Measurements from ENCODE around the gene OTULIN. TPM values are rescaled to one million over a fixed set of nuclear protein-coding genes. Genes with fewer than 3 reads are reported as not detected.

The OTULIN gene
- total and polyA plus RNA-seq, 2 of the 8 experiments (the other 6 are each of a cell fraction or from before 2014, with no cell fraction given): 5.2 to 34.8 TPM

- no peak overlapping the region for H3K9ac ChIP-seq (replicated peaks in 1 of 4; ENCODE audit: extremely low read depth in 1 of 4, low read depth in 3 of 4, low read length in 3 of 4)
- FAIRE-seq (no peak), DNase-seq (ENCODE audit: low read depth in 1 of 2, low spot score in 2 of 2) (no peak)
- TF ChIP-seq ASH2L (IDR thresholded peaks at IDR 0.05; ENCODE audit: low read length) (no peak), SIN3A (conservative IDR thresholded peaks at IDR 0.05 in 1 of 2, IDR thresholded peaks at IDR 0.05 in 1 of 2; ENCODE audit: low read depth in 1 of 2, low read length in 2 of 2) (no peak), TAF1 (IDR thresholded peaks at IDR 0.05; ENCODE audit: low read depth, low read length) (no peak), RNF2 (IDR thresholded peaks at IDR 0.05; ENCODE audit: borderline replicate concordance, low read depth, low read length, missing control alignments, poor library complexity, severe bottlenecking) (no peak), KDM1A (IDR thresholded peaks at IDR 0.05; ENCODE audit: borderline replicate concordance, low read length) (no peak), HDAC6 (IDR thresholded peaks at IDR 0.05; ENCODE audit: low read depth, low read length) (no peak), EZH2 (IDR thresholded peaks at IDR 0.05; ENCODE audit: low read depth, low read length, severe bottlenecking) (no peak), EGR1 (IDR thresholded peaks at IDR 0.05; ENCODE audit: borderline replicate concordance, low read depth, low read length) (no peak)
- no peak overlapping the region for H3K56ac ChIP-seq (replicated peaks; ENCODE audit: insufficient read length, low read depth, low read length)
- no peak overlapping the region for H2AK5ac ChIP-seq (ENCODE audit: low read depth, low read length)
- H3K4me2 ChIP-seq (ENCODE audit: insufficient read depth in 1 of 2, low read depth in 2 of 2, low read length in 2 of 2): no peak overlapping the region
- no peak overlapping the region for H4K5ac ChIP-seq (ENCODE audit: insufficient read length, low read depth, low read length)
- no peak overlapping the region for H3K27ac ChIP-seq (ENCODE audit: low read depth, low read length)
- no peak overlapping the region for H3K4ac ChIP-seq (replicated peaks; ENCODE audit: insufficient read length, low read depth, low read length)
- H4K91ac ChIP-seq (replicated peaks; ENCODE audit: insufficient read length, low read length): no peak overlapping the region
- no peaks in the 10 kb centered on the region for H3K79me2 ChIP-seq (ENCODE audit: control insufficient read depth in 1 of 2, insufficient read depth in 2 of 2, low read length in 2 of 2)
- no peak overlapping the region for H2BK20ac ChIP-seq (ENCODE audit: low read length)
- no peaks in the 10 kb centered on the region for H3K27me3 ChIP-seq (replicated peaks in 1 of 4; ENCODE audit: control insufficient read depth in 3 of 4, extremely low read depth in 1 of 4, insufficient read depth in 3 of 4, low read length in 3 of 4)
- WGBS, 2 experiments (ENCODE audit: extremely low coverage in 1 of 2, insufficient coverage in 1 of 2, insufficient read length in 1 of 2, insufficient replicate concordance in 2 of 2, low coverage in 1 of 2, low lambda C conversion rate in 2 of 2, missing lambda C conversion rate in 1 of 2): 95% methylated on average over 10 of the region's 10 CpGs; no CpG with 5 or more reads in 1 of the 2 experiments
- H3K4me1 ChIP-seq (replicated peaks in 1 of 4; ENCODE audit: control insufficient read depth in 3 of 4, insufficient read depth in 4 of 4, low read length in 3 of 4): peaks cover 0 to 14% (median 6%) of the 10 kb centered on the region in 4 experiments; a peak in 6 of 7 replicates
- H2BK5ac ChIP-seq (ENCODE audit: low read depth, low read length): no peak overlapping the region
- H2BK12ac ChIP-seq (ENCODE audit: low read depth, low read length): no peak overlapping the region
- no peaks in the 10 kb centered on the region for H3K23me2 ChIP-seq (ENCODE audit: low read depth, low read length)
- H2BK120ac ChIP-seq (replicated peaks; ENCODE audit: low read depth, low read length): no peak overlapping the region
- no peaks in the 10 kb centered on the region for H3K79me1 ChIP-seq (ENCODE audit: low read depth, low read length)
- H4K8ac ChIP-seq (ENCODE audit: extremely low read depth, insufficient read depth, low read length): peak overlapping the region; percentile 26; the same call in 1 of the 2 replicates
- ChIA-PET CTCF (ENCODE audit: partially characterized antibody) (interaction anchor here (0.9 to 2.5 kb wide), 4 partner anchors 10 to 41 kb away, joined by 4 to 11 read pairs (median 4); no protein-coding TSS in a partner anchor), POLR2A (ENCODE audit: partially characterized antibody) (interaction anchor here (1.0 to 1.7 kb wide), 2 partner anchors 9 to 107 kb away, joined by 3 read pairs; no protein-coding TSS in a partner anchor)
- H3K4me3 ChIP-seq (ENCODE audit: extremely low read depth in 1 of 4, insufficient read depth in 2 of 4, low read depth in 3 of 4, low read length in 4 of 4): no peak overlapping the region
- no peak overlapping the region; the same call in 1 of the 2 replicates for H2BK15ac ChIP-seq (ENCODE audit: low read length)
- no peak overlapping the region for H2AFZ ChIP-seq (ENCODE audit: low read length)
- H3K18ac ChIP-seq (ENCODE audit: extremely low read depth, low read length): no peak overlapping the region
- H3K14ac ChIP-seq (ENCODE audit: insufficient read length): no peak overlapping the region
- H3K23ac ChIP-seq (ENCODE audit: insufficient read length): no peak overlapping the region
- no peaks in the 10 kb centered on the region for H3K9me3 ChIP-seq (ENCODE audit: insufficient read depth in 2 of 2, low read depth in 1 of 2, low read length in 1 of 2)
- H3K36me3 ChIP-seq (ENCODE audit: control insufficient read depth in 2 of 4, insufficient read depth in 4 of 4, low read length in 3 of 4): no peaks in the 10 kb centered on the region
- H4K20me1 ChIP-seq (replicated peaks in 1 of 2; ENCODE audit: control insufficient read depth in 1 of 2, insufficient read depth in 2 of 2, low read length in 2 of 2): no peaks in the 10 kb centered on the region
These were observed 72.8 kb downstream of the OTULIN start for GRCh38 chr5:14737291-14737690.
